GM21576 (cell line): ENCODE data around the gene MRPL36.
"Not testable (repeated sequence)": the region's sequence is repeated elsewhere in the genome, so short reads cannot be mapped to it uniquely, and the experiment has no call there.

ENCODE experiments used
- ATAC-seq: cut with Tn5 transposase; IDR thresholded peaks from one replicate; pipeline ENCODE4 v1.9.1; 2021; ENCODE audit warnings: mild to moderate bottlenecking, moderate library complexity; ENCODE audit not compliant: unreplicated experiment

The MRPL36 gene

GRCh38 chr5:1832511-1833250 lies 33.0 kb upstream of the MRPL36 start:
- no peak for ATAC-seq

GRCh38 chr5:1831677-1832313 lies 32.2 kb upstream of the MRPL36 start:
- ATAC-seq, result no peak

GRCh38 chr5:1831257-1831656 lies 31.6 kb upstream of the MRPL36 start:
- ATAC-seq, result no peak

- no peak for ATAC-seq
Observed at GRCh38 chr5:1830571-1831228, 31.1 kb upstream of the MRPL36 start.

GRCh38 chr5:1827886-1828397 lies 28.3 kb upstream of the MRPL36 start:
- no peak for ATAC-seq

GRCh38 chr5:1827025-1827885 lies 27.6 kb upstream of the MRPL36 start:
- no peak for ATAC-seq

- no peak for ATAC-seq
Observed at GRCh38 chr5:1826235-1826980, 26.8 kb upstream of the MRPL36 start.

GRCh38 chr5:1824903-1825841 lies 25.5 kb upstream of the MRPL36 start:
- ATAC-seq, result no peak

- ATAC-seq, result no peak
Observed at GRCh38 chr5:1824109-1824821, 24.6 kb upstream of the MRPL36 start.

- ATAC-seq, result no peak
Observed at GRCh38 chr5:1823381-1824034, 23.9 kb upstream of the MRPL36 start.

GRCh38 chr5:1821862-1822261 lies 22.2 kb upstream of the MRPL36 start:
- no peak for ATAC-seq

GRCh38 chr5:1820926-1821325 lies 21.3 kb upstream of the MRPL36 start:
- no peak for ATAC-seq

- no peak for ATAC-seq
Observed at GRCh38 chr5:1820381-1820780, 20.7 kb upstream of the MRPL36 start.

- no peak for ATAC-seq
Observed at GRCh38 chr5:1819458-1819857, 19.8 kb upstream of the MRPL36 start.

GRCh38 chr5:1818784-1819183 lies 19.1 kb upstream of the MRPL36 start:
- no peak for ATAC-seq

GRCh38 chr5:1817261-1818043 lies 17.8 kb upstream of the MRPL36 start:
- no peak for ATAC-seq

- not testable (repeated sequence) for ATAC-seq
Observed at GRCh38 chr5:1816495-1817089, 17.0 kb upstream of the MRPL36 start.
